IMR-90 (cell line): ENCODE results near the gene FOXP1. TPM values are rescaled to one million over a fixed set of nuclear protein-coding genes. Genes with fewer than 3 reads are reported as not detected.

Experiments used
- ATAC-seq: fragments of 200-7000 bp; cut with Tn5 transposase; 2 replicates; pipeline ENCODE4 v1.9.1; 2020; ENCODE audit warnings: low read depth, mild to moderate bottlenecking, moderate library complexity
- BruUV-seq: library from RNA; stranded (reverse); fragments of 400-500 nt; replicated peaks from 2 replicates; lab custom pipeline; 2021; lab: Mats Ljungman, UMichigan
- CTCF ChIA-PET: fragments of 300-600 bp; formaldehyde crosslinking; extraction: SDS; loops from one replicate; lab custom pipeline; 2021; ENCODE audit warnings: antibody characterized with exemption; lab: Yijun Ruan, JAX
- POLR2A ChIA-PET: fragments of 300-600 bp; sonication (Branson Sonifier 250); formaldehyde crosslinking; loops from one replicate; lab custom pipeline; 2022; ENCODE audit warnings: antibody characterized with exemption; ENCODE audit not compliant: unreplicated experiment; lab: Charles Lee
- DNase-seq: peaks from one replicate; pipeline ENCODE4 v3.0.0; 2013
- H2AFZ ChIP-seq: replicated peaks from 2 replicates; pipeline ENCODE3; 2013; ENCODE audit warnings: low read length, mild to moderate bottlenecking; ENCODE audit not compliant: poor library complexity
- H2AK5ac ChIP-seq: 2 replicates; pipeline ENCODE4 v1.6.1; 2013; ENCODE audit warnings: low read depth, low read length, inconsistent platforms
- H2AK9ac ChIP-seq: replicated peaks from 2 replicates; pipeline ENCODE3; 2013; ENCODE audit warnings: mild to moderate bottlenecking, low read depth, low read length, moderate library complexity; ENCODE audit not compliant: poor library complexity
- H2BK120ac ChIP-seq: 2 replicates; pipeline ENCODE4 v1.6.1; 2013; ENCODE audit warnings: low read depth, low read length, inconsistent platforms
- H2BK15ac ChIP-seq: 3 replicates; pipeline ENCODE4 v1.6.1; 2013; ENCODE audit warnings: low read depth, low read length, inconsistent platforms
- H2BK20ac ChIP-seq: 2 replicates; pipeline ENCODE4 v1.6.1; 2013; ENCODE audit warnings: low read depth, mild to moderate bottlenecking, inconsistent platforms, low read length, moderate library complexity
- H2BK5ac ChIP-seq: 2 replicates; pipeline ENCODE4 v1.6.1; 2013; ENCODE audit warnings: mild to moderate bottlenecking, low read depth, low read length, inconsistent platforms; ENCODE audit not compliant: poor library complexity, severe bottlenecking
- H3K14ac ChIP-seq: replicated peaks from 2 replicates; pipeline ENCODE4 v1.6.1; 2013; ENCODE audit warnings: low read depth, low read length, inconsistent platforms
- H3K18ac ChIP-seq: 2 replicates; pipeline ENCODE4 v1.6.1; 2013; ENCODE audit warnings: low read depth, low read length, control low read depth
- H3K23ac ChIP-seq: 2 replicates; pipeline ENCODE4 v1.6.1; 2013; ENCODE audit warnings: low read depth, low read length, inconsistent platforms
- H3K27ac ChIP-seq: 2 replicates; pipeline ENCODE4 v1.5.1; 2013; ENCODE audit warnings: mild to moderate bottlenecking, control low read depth, low read length; ENCODE audit not compliant: insufficient read depth
- H3K27me3 ChIP-seq: 2 replicates; pipeline ENCODE4 v1.6.1; 2013; ENCODE audit warnings: low read length; ENCODE audit not compliant: control insufficient read depth, insufficient read depth
- H3K36me3 ChIP-seq: 2 replicates; pipeline ENCODE4 v1.6.1; 2013; ENCODE audit warnings: low read length, mixed read lengths; ENCODE audit not compliant: control insufficient read depth, insufficient read depth
- H3K4ac ChIP-seq: 2 replicates; pipeline ENCODE4 v1.6.1; 2013; ENCODE audit warnings: low read depth, low read length, inconsistent platforms
- H3K4me1 ChIP-seq: 2 replicates; pipeline ENCODE4 v1.6.1; 2013; ENCODE audit warnings: low read length, mixed read lengths; ENCODE audit not compliant: control insufficient read depth, insufficient read depth
- H3K4me2 ChIP-seq: 2 replicates; pipeline ENCODE4 v1.6.1; 2013; ENCODE audit warnings: low read depth, mild to moderate bottlenecking, control low read depth, low read length, moderate library complexity
- H3K4me3 ChIP-seq: 2 replicates; pipeline ENCODE4 v1.5.1; 2013; ENCODE audit warnings: low read depth, mild to moderate bottlenecking, control low read depth, low read length, moderate library complexity; ENCODE audit not compliant: insufficient read depth
- H3K56ac ChIP-seq: 2 replicates; pipeline ENCODE4 v1.6.1; 2013; ENCODE audit warnings: low read length, inconsistent platforms; ENCODE audit not compliant: insufficient read depth; ENCODE audit errors: extremely low read depth
- H3K79me1 ChIP-seq, 2 experiments: 2 replicates each; pipeline ENCODE4 v1.6.1; 2013; ENCODE audit warnings: low read length in 2 of 2, inconsistent platforms in 1 of 2, low read depth in 1 of 2
- H3K9ac ChIP-seq: 2 replicates; pipeline ENCODE4 v1.6.1; 2013; ENCODE audit warnings: low read depth, low read length, control low read depth
- H3K9me1 ChIP-seq: 2 replicates; pipeline ENCODE4 v1.6.1; 2013; ENCODE audit warnings: low read length, inconsistent platforms; ENCODE audit not compliant: insufficient read depth
- H3K9me3 ChIP-seq: 2 replicates; pipeline ENCODE4 v1.6.1; 2013; ENCODE audit warnings: low read length; ENCODE audit not compliant: control insufficient read depth, insufficient read depth
- H4K20me1 ChIP-seq: 2 replicates; pipeline ENCODE4 v1.6.1; 2013; ENCODE audit warnings: low read length, inconsistent platforms; ENCODE audit not compliant: insufficient read depth
- H4K5ac ChIP-seq: 2 replicates; pipeline ENCODE4 v1.6.1; 2013; ENCODE audit warnings: mild to moderate bottlenecking, low read depth, low read length, control low read depth
- H4K8ac ChIP-seq, 2 experiments: 2 replicates each; pipeline ENCODE4 v1.6.1; 2013; ENCODE audit warnings: low read depth in 2 of 2, low read length in 2 of 2, control low read depth in 1 of 2, inconsistent platforms in 1 of 2
- H4K91ac ChIP-seq: 2 replicates; pipeline ENCODE4 v1.6.1; 2013; ENCODE audit warnings: low read depth, low read length, inconsistent platforms; ENCODE audit not compliant: insufficient read depth
- BHLHE40 ChIP-seq: fragments of 150-350 bp; IDR thresholded peaks from 2 replicates; pipeline ENCODE4 v1.6.1; 2016; ENCODE audit warnings: mild to moderate bottlenecking, low read depth, low read length
- CEBPB ChIP-seq: IDR thresholded peaks from 2 replicates; pipeline ENCODE4 v1.6.1; 2012; ENCODE audit warnings: low read depth, low read length, improper control_type of control experiment
- FOS ChIP-seq: fragments of 150-350 bp; IDR thresholded peaks from 2 replicates; pipeline ENCODE4 v1.6.1; 2016; ENCODE audit warnings: low read depth, low read length
- MAFK ChIP-seq: IDR thresholded peaks from 2 replicates; pipeline ENCODE4 v1.6.1; 2012; ENCODE audit warnings: low read depth, low read length, improper control_type of control experiment
- MXI1 ChIP-seq: IDR thresholded peaks from 2 replicates; pipeline ENCODE4 v1.6.1; 2012; ENCODE audit warnings: low read depth, mild to moderate bottlenecking, low read length, moderate library complexity, borderline replicate concordance
- NFE2L2 ChIP-seq: fragments of 150-350 bp; IDR thresholded peaks from 2 replicates; pipeline ENCODE4 v1.6.1; 2016; ENCODE audit warnings: low read depth, mild to moderate bottlenecking, low read length
- POLR2A ChIP-seq: IDR thresholded peaks from 2 replicates; pipeline ENCODE4 v1.6.1; 2012; ENCODE audit warnings: mild to moderate bottlenecking, low read depth, low read length
- RAD21 ChIP-seq: IDR thresholded peaks from 2 replicates; pipeline ENCODE4 v1.6.1; 2012; ENCODE audit warnings: low read length, improper control_type of control experiment
- RCOR1 ChIP-seq: IDR thresholded peaks from 2 replicates; pipeline ENCODE4 v1.6.1; 2012; ENCODE audit warnings: mild to moderate bottlenecking, low read length, improper control_type of control experiment; ENCODE audit not compliant: insufficient replicate concordance
- RFX5 ChIP-seq: IDR thresholded peaks from 2 replicates; pipeline ENCODE4 v1.8.0; 2012; ENCODE audit warnings: low read depth, mild to moderate bottlenecking, low read length, moderate library complexity
- SMC3 ChIP-seq: fragments of 150-350 bp; IDR thresholded peaks from 2 replicates; pipeline ENCODE4 v1.6.1; 2016; ENCODE audit warnings: low read depth, mild to moderate bottlenecking, antibody characterized with exemption, low read length, moderate library complexity
- WGBS, 2 experiments: methylation state at CpG; one replicate each; pipeline versions ENCODE4 v1.1.5 to v1.1.7; 2013; ENCODE audit warnings: missing lambda C conversion rate in 2 of 2; ENCODE audit not compliant: insufficient read length in 1 of 2; ENCODE audit errors: extremely low coverage in 2 of 2; 5-methylcytosine and 5-hydroxymethylcytosine counted together
- dilution Hi-C: fragments of 300-500 bp; cut with HindIII; formaldehyde crosslinking; loops from one replicate; pipeline ENCODE4 v1.14.3; 2018; ENCODE audit warnings: low sequenced_read_pairs; ENCODE audit not compliant: unreplicated experiment
- in situ Hi-C: fragments of 300-500 bp; cut with MboI; formaldehyde crosslinking; loops from 3 replicates; pipeline ENCODE4 v1.14.3; 2019; ENCODE audit warnings: low sequenced_read_pairs, inconsistent platforms, mixed read lengths
- intact Hi-C: fragments of 100-400 bp; cut with micrococcal nuclease; formaldehyde crosslinking; loops from 2 replicates; pipeline ENCODE4 v1.10.0; 2022
- polyA plus RNA-seq, 3 experiments: library from polyadenylated mRNA; depleted of rRNA; stranded (reverse); fragments of >200 nt; gene quantifications; 2 replicates each; pipeline ENCODE4 v1.2.3, GENCODE V29; 2012; ENCODE audit warnings: low replicate concordance in 1 of 3
- total RNA-seq: library from RNA; depleted of rRNA; stranded (reverse); fragments of >200 nt; gene quantifications from 2 replicates; pipeline ENCODE4 v1.2.3, GENCODE V29; 2012
- TF ChIP-seq, protein P1 (sequence below): fragments of 150-350 bp; IDR thresholded peaks from 2 replicates; pipeline ENCODE4 v1.6.1; 2016; ENCODE audit warnings: low read depth, mild to moderate bottlenecking, low read length, moderate library complexity, borderline replicate concordance
- TF ChIP-seq, protein P2 (sequence below): fragments of 150-350 bp; IDR thresholded peaks from 2 replicates; pipeline ENCODE4 v1.6.1; 2017; ENCODE audit warnings: mild to moderate bottlenecking, antibody characterized with exemption, low read length, low read depth

FOXP1 gene
- total and polyA plus RNA-seq, 2 of the 4 experiments (the other 2 are of a cell fraction): 37.0 to 132 TPM

DNA sequence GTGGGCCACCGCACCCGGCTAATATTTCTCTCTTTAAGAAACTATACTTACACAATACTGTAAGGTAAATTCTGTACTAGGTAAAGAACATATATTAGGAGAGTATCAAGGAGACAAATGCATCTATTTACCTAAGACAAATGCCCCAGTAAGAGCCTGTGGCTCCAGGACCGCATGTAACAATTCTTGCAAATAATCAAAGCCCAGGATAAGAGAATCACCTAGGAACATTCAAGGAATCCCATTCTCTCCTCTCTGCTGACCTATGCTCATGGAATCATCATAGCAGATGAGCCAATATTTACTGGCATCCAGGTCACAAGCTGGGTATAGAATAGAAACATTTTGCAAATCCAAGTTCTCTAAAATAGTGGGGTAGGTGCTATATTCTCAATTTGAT lies 347.7 kb downstream of the FOXP1 start:
- Histone ChIP-seq H3K27ac (no peak overlapping the region), H4K8ac (no peak overlapping the region), H3K18ac (no peak overlapping the region), H3K36me3 (peaks cover 2% of the 10 kb centered on the region; the same call in 1 of the 2 replicates), H3K23ac (no peak overlapping the region; the same call in 1 of the 2 replicates), H2AK9ac (no peak overlapping the region), H3K9me1 (no peaks in the 10 kb centered on the region), H2AFZ (no peak overlapping the region), H3K4me2 (no peak overlapping the region), H4K5ac (no peak overlapping the region), H3K14ac (no peak overlapping the region), H3K79me1 (peaks cover 17 to 34% of the 10 kb centered on the region in 2 experiments), H4K20me1 (no peaks in the 10 kb centered on the region), H2AK5ac (no peak overlapping the region), H3K56ac (no peak overlapping the region), H4K91ac (no peak overlapping the region), H3K27me3 (no peaks in the 10 kb centered on the region), H2BK120ac (no peak overlapping the region), H2BK5ac (no peak overlapping the region), H2BK15ac (no peak overlapping the region), H2BK20ac (no peak overlapping the region), H3K4me1 (peaks cover 4% of the 10 kb centered on the region; the same call in 1 of the 2 replicates), H3K4me3 (no peak overlapping the region), H3K9me3 (no peaks in the 10 kb centered on the region), H3K4ac (no peak overlapping the region), H3K9ac (no peak overlapping the region)
- BruUV-seq: no TSS peak
- ChIA-PET POLR2A (no interaction called here), CTCF (interaction anchor here (0.9 kb wide), 1 partner anchor 25 kb away, joined by 3 read pairs; no protein-coding TSS in a partner anchor)
- ATAC-seq: no peak
- intact Hi-C loops: no loop called here
- no peak for DNase-seq
- no CpG with 5 or more reads among the region's 3 CpGs for WGBS, 2 experiments
- TF ChIP-seq FOS: no peak
- TF ChIP-seq MAFK: no peak
- no peak for TF ChIP-seq MXI1
- TF ChIP-seq BHLHE40: no peak
- TF ChIP-seq RFX5: no peak
- TF ChIP-seq CEBPB: no peak
- TF ChIP-seq NFE2L2: no peak
- TF ChIP-seq, protein P1, sequence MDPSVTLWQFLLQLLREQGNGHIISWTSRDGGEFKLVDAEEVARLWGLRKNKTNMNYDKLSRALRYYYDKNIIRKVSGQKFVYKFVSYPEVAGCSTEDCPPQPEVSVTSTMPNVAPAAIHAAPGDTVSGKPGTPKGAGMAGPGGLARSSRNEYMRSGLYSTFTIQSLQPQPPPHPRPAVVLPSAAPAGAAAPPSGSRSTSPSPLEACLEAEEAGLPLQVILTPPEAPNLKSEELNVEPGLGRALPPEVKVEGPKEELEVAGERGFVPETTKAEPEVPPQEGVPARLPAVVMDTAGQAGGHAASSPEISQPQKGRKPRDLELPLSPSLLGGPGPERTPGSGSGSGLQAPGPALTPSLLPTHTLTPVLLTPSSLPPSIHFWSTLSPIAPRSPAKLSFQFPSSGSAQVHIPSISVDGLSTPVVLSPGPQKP: no peak
- TF ChIP-seq POLR2A: no peak
- no peak for TF ChIP-seq SMC3
- TF ChIP-seq, protein P2, sequence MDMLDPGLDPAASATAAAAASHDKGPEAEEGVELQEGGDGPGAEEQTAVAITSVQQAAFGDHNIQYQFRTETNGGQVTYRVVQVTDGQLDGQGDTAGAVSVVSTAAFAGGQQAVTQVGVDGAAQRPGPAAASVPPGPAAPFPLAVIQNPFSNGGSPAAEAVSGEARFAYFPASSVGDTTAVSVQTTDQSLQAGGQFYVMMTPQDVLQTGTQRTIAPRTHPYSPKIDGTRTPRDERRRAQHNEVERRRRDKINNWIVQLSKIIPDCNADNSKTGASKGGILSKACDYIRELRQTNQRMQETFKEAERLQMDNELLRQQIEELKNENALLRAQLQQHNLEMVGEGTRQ: no peak
- no peak for TF ChIP-seq RCOR1
- no peak for TF ChIP-seq RAD21
- in situ Hi-C loops: no loop called here
- dilution Hi-C loops: no loop called here
